Measurements from ENCODE around the gene KAZN. TPM values are rescaled to one million over a fixed set of nuclear protein-coding genes. Genes with fewer than 3 reads are reported as not detected.

The KAZN gene
- total RNA-seq, 6 experiments from 2014 or later = 13.1 to 22.3 (median 20.7) TPM

GRCh38 chr1:14842891-14843290 lies 244.4 kb downstream of the KAZN start:
- TF ChIP-seq CTCF (IDR thresholded peaks at IDR 0.05) = no peak
- no peak overlapping the region for H3K27ac Mint-ChIP-seq
- H3K4me3 Mint-ChIP-seq = no peak overlapping the region
- H3K9me3 Mint-ChIP-seq = peaks cover 33% of the 10 kb centered on the region
- H3K4me1 Mint-ChIP-seq (ENCODE audit: low read depth) = no peaks in the 10 kb centered on the region
- DNase-seq = no peak
- H3K27me3 Mint-ChIP-seq (ENCODE audit: insufficient read depth) = peaks cover 2% of the 10 kb centered on the region; the same call in 1 of the 2 replicates
- H3K36me3 Mint-ChIP-seq (ENCODE audit: low read depth) = peaks cover 14% of the 10 kb centered on the region

GRCh38 chr1:14843525-14843924 lies 245.0 kb downstream of the KAZN start:
- H3K27ac Mint-ChIP-seq = no peak overlapping the region
- H3K9me3 Mint-ChIP-seq = peaks cover 33% of the 10 kb centered on the region
- peaks cover 14% of the 10 kb centered on the region for H3K36me3 Mint-ChIP-seq (ENCODE audit: low read depth)
- no peak for DNase-seq
- H3K27me3 Mint-ChIP-seq (ENCODE audit: insufficient read depth) = peaks cover 7% of the 10 kb centered on the region; the same call in 1 of the 2 replicates
- no peak for TF ChIP-seq CTCF (IDR thresholded peaks at IDR 0.05)
- no peak overlapping the region for H3K4me3 Mint-ChIP-seq
- no peaks in the 10 kb centered on the region; the same call in 1 of the 2 replicates for H3K4me1 Mint-ChIP-seq (ENCODE audit: low read depth)

- Mint-ChIP-seq H3K4me1 (ENCODE audit: low read depth) (peaks cover 6% of the 10 kb centered on the region; the same call in 1 of the 2 replicates), H3K27ac (no peak overlapping the region), H3K36me3 (ENCODE audit: low read depth) (peaks cover 14% of the 10 kb centered on the region), H3K27me3 (ENCODE audit: insufficient read depth) (peaks cover 8% of the 10 kb centered on the region; the same call in 1 of the 2 replicates), H3K9me3 (peaks cover 33% of the 10 kb centered on the region), H3K4me3 (no peak overlapping the region)
- no peak for TF ChIP-seq CTCF (IDR thresholded peaks at IDR 0.05)
- no peak for DNase-seq
These were observed 245.9 kb downstream of the KAZN start for GRCh38 chr1:14844356-14844755.

- Mint-ChIP-seq H3K27ac (no peak overlapping the region), H3K4me3 (no peak overlapping the region), H3K36me3 (ENCODE audit: low read depth) (peaks cover 14% of the 10 kb centered on the region), H3K9me3 (peaks cover 33% of the 10 kb centered on the region), H3K27me3 (ENCODE audit: insufficient read depth) (peaks cover 8% of the 10 kb centered on the region; the same call in 1 of the 2 replicates), H3K4me1 (ENCODE audit: low read depth) (peaks cover 7% of the 10 kb centered on the region; the same call in 1 of the 2 replicates)
- TF ChIP-seq CTCF (IDR thresholded peaks at IDR 0.05) = no peak
- no peak for DNase-seq
These were observed 246.6 kb downstream of the KAZN start for GRCh38 chr1:14844923-14845617.

GRCh38 chr1:14845851-14846250 lies 247.4 kb downstream of the KAZN start:
- Mint-ChIP-seq H3K4me1 (ENCODE audit: low read depth) (peaks cover 7% of the 10 kb centered on the region; the same call in 1 of the 2 replicates), H3K4me3 (no peak overlapping the region), H3K9me3 (peaks cover 26% of the 10 kb centered on the region), H3K36me3 (ENCODE audit: low read depth) (peaks cover 11% of the 10 kb centered on the region), H3K27ac (no peak overlapping the region), H3K27me3 (ENCODE audit: insufficient read depth) (peaks cover 8% of the 10 kb centered on the region; the same call in 1 of the 2 replicates)
- no peak for DNase-seq
- no peak for TF ChIP-seq CTCF (IDR thresholded peaks at IDR 0.05)

Measured in HFFc6 (cell line).